CD4-positive, alpha-beta T cell (primary cell): ENCODE measurements around the gene TMOD1. TPM values are rescaled to one million over a fixed set of nuclear protein-coding genes. Genes with fewer than 3 reads are reported as not detected.

ENCODE experiments used
- ATAC-seq: fragments of 200-7000 bp; cut with Tn5 transposase; one replicate; pipeline ENCODE4 v1.10.0; 2022; ENCODE audit warnings: mild to moderate bottlenecking; ENCODE audit not compliant: poor library complexity
- CTCF ChIA-PET: fragments of 350-600 bp; sonication (Branson Sonifier 250); formaldehyde crosslinking; loops from one replicate; lab custom pipeline; 2021; ENCODE audit warnings: antibody characterized with exemption, inconsistent platforms; lab: Charles Lee
- POLR2A ChIA-PET: fragments of 350-600 bp; sonication (Branson Sonifier 250); formaldehyde crosslinking; loops from one replicate; lab custom pipeline; 2021; ENCODE audit warnings: antibody characterized with exemption, inconsistent platforms; lab: Charles Lee
- DNase-seq, 14 experiments: peaks; one replicate each; pipeline ENCODE4 v3.0.0-alpha.2; 2013 to 2020; ENCODE audit warnings: mixed read lengths in 2 of 14
- H3K27ac ChIP-seq, 2 donors: one replicate each; pipeline versions ENCODE4 v1.5.1 to v1.7.0; 2013; ENCODE audit warnings: low read length in 2 of 2, low read depth in 1 of 2, mild to moderate bottlenecking in 1 of 2
- H3K27me3 ChIP-seq, 2 experiments: 1 replicate in 1 of 2; 2 replicates in 1 of 2; pipeline versions ENCODE4 v1.6.1 to v1.7.0; 2013; ENCODE audit warnings: low read length in 2 of 2, control low read depth in 1 of 2, mild to moderate bottlenecking in 1 of 2, moderate library complexity in 1 of 2; ENCODE audit not compliant: insufficient read depth in 2 of 2, control insufficient read depth in 1 of 2
- H3K36me3 ChIP-seq: one replicate; pipeline ENCODE4 v1.6.1; 2013; ENCODE audit warnings: low read length, control low read depth; ENCODE audit not compliant: insufficient read depth
- H3K4me1 ChIP-seq: one replicate; pipeline ENCODE4 v1.6.1; 2013; ENCODE audit warnings: low read length, control low read depth; ENCODE audit not compliant: insufficient read depth
- H3K4me3 ChIP-seq: one replicate; pipeline ENCODE4 v1.5.1; 2013; ENCODE audit warnings: mild to moderate bottlenecking, low read length, moderate library complexity
- H3K9me3 ChIP-seq, 2 experiments: 1 replicate in 1 of 2; 2 replicates in 1 of 2; pipeline versions ENCODE4 v1.6.1 to v1.7.0; 2013; ENCODE audit warnings: low read length in 2 of 2, mild to moderate bottlenecking in 2 of 2, control low read depth in 1 of 2, moderate library complexity in 1 of 2; ENCODE audit not compliant: control insufficient read depth in 1 of 2, insufficient read depth in 1 of 2
- H3K27ac Mint-ChIP-seq: one replicate; pipeline ENCODE4 v1.8.0; 2020; ENCODE audit warnings: mixed read lengths
- H3K27me3 Mint-ChIP-seq: one replicate; pipeline ENCODE4 v1.8.0; 2021; ENCODE audit warnings: mixed read lengths
- H3K36me3 Mint-ChIP-seq: one replicate; pipeline ENCODE4 v1.8.0; 2021; ENCODE audit warnings: low read depth, mixed read lengths
- H3K4me1 Mint-ChIP-seq: one replicate; pipeline ENCODE4 v1.8.0; 2021; ENCODE audit warnings: low read depth, mixed read lengths
- H3K4me3 Mint-ChIP-seq: one replicate; pipeline ENCODE4 v1.8.0; 2020; ENCODE audit warnings: mild to moderate bottlenecking, mixed read lengths
- H3K9me3 Mint-ChIP-seq: one replicate; pipeline ENCODE4 v1.8.0; 2020; ENCODE audit warnings: mixed read lengths
- CTCF ChIP-seq: fragments of 200-600 bp; IDR thresholded peaks from one replicate; pipeline ENCODE4 v1.8.0; 2022; ENCODE audit warnings: antibody characterized with exemption, mild to moderate bottlenecking
- intact Hi-C, 2 experiments: fragments of 100-400 bp; cut with DNase I in 1 of 2; cut with micrococcal nuclease in 1 of 2; formaldehyde crosslinking; loops; one replicate each; pipeline versions ENCODE4 v1.15.1 to v1.9.0; 2023 to 2025; cut with DNase I, micrococcal nuclease
- total RNA-seq, 174 experiments: library from RNA in 2 of 174; stranded (reverse) in 2 of 174; gene quantifications; one replicate each; pipeline ENCODE4 v1.2.3 and lab custom pipeline; 2021 to 2026

TMOD1 gene
- total RNA-seq, 2 experiments from 2014 or later, result 0.20 to 0.47 TPM

GRCh38 chr9:97575673-97576200, 74.3 kb downstream of the TMOD1 start:
- H3K27ac Mint-ChIP-seq, result no peak overlapping the region
- POLR2A ChIA-PET, result interaction anchor here (0.5 to 0.7 kb wide), 2 partner anchors 21 to 121 kb away, joined by 3 read pairs; no protein-coding TSS in a partner anchor
- intact Hi-C loops, result no loop called here

DNA sequence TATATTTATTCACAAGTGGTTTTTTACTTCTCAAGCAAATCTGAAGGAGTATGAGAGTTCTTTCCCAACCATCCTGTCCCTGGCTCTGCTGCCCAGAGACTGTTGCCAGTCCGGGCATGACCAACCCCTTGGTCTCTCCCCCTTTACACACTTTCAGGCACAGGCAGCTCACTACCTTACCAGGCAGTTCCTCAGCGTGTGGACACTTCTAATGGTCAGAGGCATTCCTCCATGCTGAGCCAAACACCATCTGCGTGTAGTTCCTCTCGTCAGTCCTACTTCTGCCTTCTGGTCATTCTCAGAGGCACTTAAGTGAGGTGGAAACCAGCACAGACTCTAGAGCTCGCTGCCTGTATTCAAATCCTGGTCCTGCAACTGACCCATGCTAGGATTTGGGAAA, 75.6 kb downstream of the TMOD1 start:
- Histone ChIP-seq H3K4me1 (peaks cover 4% of the 10 kb centered on the region), H3K4me3 (no peak overlapping the region), H3K36me3 (no peaks in the 10 kb centered on the region), H3K9me3 (no peaks in the 10 kb centered on the region), H3K27ac (no peak overlapping the region), H3K27me3 (no peaks in the 10 kb centered on the region)
- Mint-ChIP-seq H3K4me1 (peaks cover 17% of the 10 kb centered on the region), H3K4me3 (no peak overlapping the region), H3K27me3 (no peaks in the 10 kb centered on the region), H3K27ac (no peak overlapping the region), H3K9me3 (no peaks in the 10 kb centered on the region), H3K36me3 (peaks cover 16% of the 10 kb centered on the region)
- no peak for TF ChIP-seq CTCF
- intact Hi-C loops, result no loop called here
- ChIA-PET POLR2A (no interaction called here), CTCF (no interaction called here)
- DNase-seq (no peak), ATAC-seq (no peak)

More at GRCh38 chr9:97575673-97576200, 74.3 kb downstream of the TMOD1 start:
- H3K27me3 ChIP-seq, result no peaks in the 10 kb centered on the region
- CTCF ChIA-PET, result no interaction called here
- peaks cover 16% of the 10 kb centered on the region for H3K36me3 Mint-ChIP-seq
- H3K9me3 Mint-ChIP-seq, result no peaks in the 10 kb centered on the region
- TF ChIP-seq CTCF, result no peak
- no peaks in the 10 kb centered on the region for H3K27me3 Mint-ChIP-seq
- no peaks in the 10 kb centered on the region for H3K9me3 ChIP-seq
- H3K4me3 Mint-ChIP-seq, result peak overlapping the region; percentile 91
- ATAC-seq, result no peak
- H3K4me1 Mint-ChIP-seq, result peaks cover 17% of the 10 kb centered on the region
- DNase-seq, result no peak
- H3K4me1 ChIP-seq, result peaks cover 4% of the 10 kb centered on the region
- H3K4me3 ChIP-seq, result peak overlapping the region; percentile 45
- H3K27ac ChIP-seq, result no peak overlapping the region
- H3K36me3 ChIP-seq, result no peaks in the 10 kb centered on the region

- peaks cover 17% of the 10 kb centered on the region for H3K4me1 Mint-ChIP-seq
- Histone ChIP-seq H3K27ac (no peak overlapping the region), H3K4me1 (peaks cover 4% of the 10 kb centered on the region), H3K4me3 (no peak overlapping the region), H3K9me3 (no peaks in the 10 kb centered on the region), H3K36me3 (no peaks in the 10 kb centered on the region), H3K27me3 (no peaks in the 10 kb centered on the region)
- H3K27me3 Mint-ChIP-seq, result no peaks in the 10 kb centered on the region
- ChIA-PET CTCF (interaction anchor here (1.3 kb wide), 1 partner anchor 20 kb away, joined by 3 read pairs; no protein-coding TSS in a partner anchor), POLR2A (no interaction called here)
- no peak overlapping the region for H3K4me3 Mint-ChIP-seq
- DNase-seq, result no peak
- intact Hi-C loops, result no loop called here
- TF ChIP-seq CTCF, result no peak
- H3K36me3 Mint-ChIP-seq, result peaks cover 16% of the 10 kb centered on the region
- H3K27ac Mint-ChIP-seq, result no peak overlapping the region
- no peaks in the 10 kb centered on the region for H3K9me3 Mint-ChIP-seq
- no peak for ATAC-seq
Measured at GRCh38 chr9:97578846-97579245, 77.4 kb downstream of the TMOD1 start.
